ENCODE results near the gene PHAF1. TPM values are rescaled to one million over a fixed set of nuclear protein-coding genes. Genes with fewer than 3 reads are reported as not detected.

The PHAF1 gene
- total RNA-seq, 4 donors from 2014 or later, result 11.4 to 18.9 (median 17.5) TPM

- Histone ChIP-seq H3K27ac (no peak overlapping the region), H3K4me3 (replicated peaks in 1 of 3) (no peak overlapping the region), H3K4me1 (peaks cover 26 to 38% of the 10 kb centered on the region in 2 donors), H3K27me3 (no peaks in the 10 kb centered on the region), H3K9me3 (no peaks in the 10 kb centered on the region), H3K36me3 (no peaks in the 10 kb centered on the region)
- intact Hi-C loops (cut with DNase I), result loop anchor here (10.0 kb wide), 2 partner anchors 207 to 287 kb away; no protein-coding TSS in a partner anchor
- 89 to 97% methylated on average over 2 of the region's 2 CpGs for WGBS, 2 donors
- no peak for DNase-seq
- TF ChIP-seq POLR2A (IDR thresholded peaks at IDR 0.05), result no peak
- no peak for TF ChIP-seq CTCF (IDR thresholded peaks at IDR 0.05)
Measured at GRCh38 chr16:67182288-67182687, 72.5 kb downstream of the PHAF1 start.

GRCh38 chr16:67183284-67183626 lies 73.5 kb downstream of the PHAF1 start:
- intact Hi-C loops (cut with DNase I), result loop anchor here (10.0 kb wide), 2 partner anchors 208 to 288 kb away; no protein-coding TSS in a partner anchor
- H3K9me3 ChIP-seq, result no peaks in the 10 kb centered on the region
- 12% methylated on average over 11 of the region's 11 CpGs for WGBS, 2 donors
- no peak for DNase-seq
- peak overlapping the region in 1 of 3 donors; percentile 69 for H3K4me3 ChIP-seq (replicated peaks in 1 of 3)
- H3K27ac ChIP-seq, result peak overlapping the region in 2 of 3 donors; percentile 89 to 95
- no peak for TF ChIP-seq CTCF (IDR thresholded peaks at IDR 0.05)
- TF ChIP-seq POLR2A (IDR thresholded peaks at IDR 0.05), result no peak
- H3K4me1 ChIP-seq, result peaks cover 20 to 32% of the 10 kb centered on the region in 2 donors
- H3K36me3 ChIP-seq, result no peaks in the 10 kb centered on the region
- no peaks in the 10 kb centered on the region for H3K27me3 ChIP-seq

- Histone ChIP-seq H3K27ac (peak within 1 kb of the TSS; percentile 89 to 95 (median 93)), H3K9me3 (no peaks in the 10 kb centered on the region), H3K27me3 (no peaks in the 10 kb centered on the region), H3K4me1 (peaks cover 16 to 26% of the 10 kb centered on the region in 2 donors), H3K4me3 (replicated peaks in 1 of 3) (peak within 1 kb of the TSS; percentile 42 to 69 (median 45)), H3K36me3 (no peaks in the 10 kb centered on the region)
- peak; percentile 95 for DNase-seq
- WGBS, 2 donors, result 0 to 1% methylated on average over 24 to 26 of the region's 77 CpGs
- intact Hi-C loops (cut with DNase I), result loop anchor here (10.0 kb wide), 2 partner anchors 209 to 289 kb away; no protein-coding TSS in a partner anchor
- TF ChIP-seq POLR2A (IDR thresholded peaks at IDR 0.05) (peak in 1 of 2 donors; percentile 70), CTCF (IDR thresholded peaks at IDR 0.05) (no peak)
Measured at GRCh38 chr16:67183627-67184452, 74.1 kb downstream of the PHAF1 start, which contains the start of gene MATCAP1. Gene MATCAP1 (minus strand): TSS chr16:67183963. CDS start chr16:67180610, 3,353 bp downstream.

- Histone ChIP-seq H3K9me3 (no peaks in the 10 kb centered on the region), H3K4me1 (peaks cover 15 to 25% of the 10 kb centered on the region in 2 donors), H3K4me3 (replicated peaks in 1 of 3) (peak overlapping the region in 2 of 3 donors; percentile 42 to 69), H3K27me3 (no peaks in the 10 kb centered on the region), H3K36me3 (no peaks in the 10 kb centered on the region), H3K27ac (peak overlapping the region in 2 of 3 donors; percentile 89 to 95)
- TF ChIP-seq POLR2A (IDR thresholded peaks at IDR 0.05), result no peak
- no peak for TF ChIP-seq CTCF (IDR thresholded peaks at IDR 0.05)
- 6 to 7% methylated on average over 25 to 50 of the region's 59 CpGs for WGBS, 2 donors
- DNase-seq, result no peak
- intact Hi-C loops (cut with DNase I), result loop anchor here (10.0 kb wide), 2 partner anchors 210 to 290 kb away; no protein-coding TSS in a partner anchor
Measured at GRCh38 chr16:67184453-67184994, 74.8 kb downstream of the PHAF1 start.

Measured in thyroid gland (tissue), 4 donors.